Adrenal gland (tissue), 12 donors: Measurements from ENCODE around the gene OTOF. TPM values are rescaled to one million over a fixed set of nuclear protein-coding genes. Genes with fewer than 3 reads are reported as not detected.

Experiments used
- DNase-seq, 7 donors: peaks; one replicate each; pipeline ENCODE4 v3.0.0-alpha.2; 2019 to 2020
- H3K27ac ChIP-seq, 5 donors: fragments of 200-600 bp; sonication (generic) in 4 of 5; 1 replicate in 3 of 5; 2 replicates in 2 of 5; pipeline versions ENCODE4 v1.5.1 to v1.8.0; 2016 to 2020; ENCODE audit warnings: mild to moderate bottlenecking in 1 of 5
- H3K27me3 ChIP-seq: fragments of 200-600 bp; 2 replicates; pipeline ENCODE4 v1.8.0; 2021
- H3K36me3 ChIP-seq, 2 donors: fragments of 200-600 bp; replicated peaks in 1 of 2; 1 replicate in 1 of 2; 2 replicates in 1 of 2; pipeline versions ENCODE4 v1.5.1 to v1.8.0; 2018 to 2022
- H3K4me1 ChIP-seq, 2 donors: fragments of 200-600 bp; replicated peaks in 1 of 2; 1 replicate in 1 of 2; 2 replicates in 1 of 2; pipeline versions ENCODE4 v1.5.1 to v1.8.0; 2018 to 2021
- H3K4me3 ChIP-seq, 4 donors: fragments of 200-600 bp; sonication (generic) in 3 of 4; one replicate each; pipeline ENCODE4 v1.5.1; 2016 to 2018
- H3K9me3 ChIP-seq, 3 donors: fragments of 200-600 bp; sonication (generic) in 1 of 3; replicated peaks in 1 of 3; 1 replicate in 2 of 3; 2 replicates in 1 of 3; pipeline versions ENCODE4 v1.5.1 to v1.8.0; 2016 to 2021
- POLR2A ChIP-seq, 2 donors: fragments of 450-650 bp; IDR thresholded peaks; one replicate each; pipeline ENCODE4 v1.6.1; 2017; ENCODE audit warnings: antibody characterized with exemption in 2 of 2, mild to moderate bottlenecking in 2 of 2, moderate library complexity in 1 of 2
- WGBS, 4 donors: extraction: QIAGEN DNeasy Blood & Tissue Kit in 2 of 4; methylation state at CpG; one replicate each; pipeline versions ENCODE4 v1.1.5 to v1.1.7; 2013 to 2017; 5-methylcytosine and 5-hydroxymethylcytosine counted together
- intact Hi-C, 2 donors: fragments of 100-400 bp; cut with DNase I; formaldehyde crosslinking; loops; one replicate each; pipeline versions ENCODE4 v1.14.1 to v1.15.0; 2022 to 2023
- polyA plus RNA-seq, 3 donors: library from polyadenylated mRNA; stranded (reverse); fragments of 200-250 nt in 2 of 3; fragments of 350-450 nt in 1 of 3; fragmentation: Illumina TruSeq in 1 of 3; extraction: RNeasy Lipid Tissue Mini Kit (QIAGEN cat#74804) in 1 of 3; gene quantifications; one replicate each; pipeline ENCODE4 v1.2.3, GENCODE V29; 2013 to 2014
- total RNA-seq, 9 donors: library from RNA; depleted of rRNA in 4 of 9; stranded (reverse); fragments of >200 nt in 4 of 9; fragments of 120-200 nt in 1 of 9; fragmentation: NEBNext Ultra II Directional in 1 of 9; extraction: Animal tissue kit (Norgen Biotek cat#: 25700) in 1 of 9; gene quantifications; one replicate each; pipeline versions ENCODE4 v1.1.0 to v1.2.4, GENCODE V29; 2013 to 2023
- TF ChIP-seq, protein P1 (sequence below), 6 experiments: fragments of 450-650 bp in 4 of 6; fragments of 200-600 bp in 2 of 6; sonication (generic) in 1 of 6; IDR thresholded peaks; 1 replicate in 5 of 6; 2 replicates in 1 of 6; pipeline versions ENCODE4 v1.5.1 to v1.8.0; 2016 to 2021; ENCODE audit warnings: antibody characterized with exemption in 6 of 6, mild to moderate bottlenecking in 2 of 6, moderate library complexity in 1 of 6
- donor health status: healthy with polysubstance abuse.
- donor health status: Bipolar disorder and iron deficiency.
- donor health status: DM: yes; HTN: yes; CAD: no.
- donor health status: DM: no; HTN: no; CAD: no.
- donor health status: DM: no; HTN: no; CAD: no.
- donor health status: DM: yes; HTN: yes; CAD: no.

OTOF gene
- total and polyA plus RNA-seq, 12 donors = 0.18 to 2.0 (median 1.1) TPM

DNA sequence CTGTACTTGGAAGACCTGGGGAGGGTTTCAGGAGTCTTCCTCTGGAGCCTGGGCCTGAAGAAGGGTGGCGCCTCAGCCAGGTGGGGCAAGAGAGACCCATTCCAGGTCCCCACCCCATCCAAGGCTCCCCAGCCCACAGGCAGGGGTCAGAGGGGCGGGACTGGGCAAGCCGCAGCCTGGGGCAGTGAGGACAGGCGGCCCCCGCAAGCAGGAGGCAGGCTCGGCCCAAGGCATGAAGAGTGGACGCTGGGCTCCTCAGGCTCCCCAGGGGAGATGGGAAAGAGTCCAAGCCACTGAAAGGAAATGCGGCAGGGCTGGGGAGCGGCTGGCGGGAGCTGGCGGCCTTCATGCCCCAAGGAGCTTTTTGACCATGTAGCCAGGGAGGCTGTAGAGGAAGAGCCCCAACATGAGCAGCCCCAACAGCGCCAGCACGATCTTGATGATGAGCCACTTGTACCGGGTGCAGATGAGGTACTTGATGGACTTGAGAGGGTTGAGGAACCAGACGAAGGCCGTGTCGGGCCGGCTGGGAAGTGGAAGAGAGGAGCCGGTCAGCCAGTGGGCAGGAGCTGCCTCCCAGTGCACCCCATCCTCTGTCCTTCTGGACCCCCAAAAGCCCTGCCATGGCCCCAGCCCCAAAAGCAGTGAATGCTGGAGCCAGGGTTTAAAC is 20.1 kb downstream of the OTOF start:
- Histone ChIP-seq H3K27ac (no peak overlapping the region), H3K36me3 (no peaks in the 10 kb centered on the region), H3K9me3 (no peaks in the 10 kb centered on the region), H3K27me3 (no peaks in the 10 kb centered on the region), H3K4me3 (no peak overlapping the region), H3K4me1 (peaks cover 0 to 6% of the 10 kb centered on the region in 2 donors)
- 91 to 95% (median 93%) methylated on average over 16 to 19 of the region's 19 CpGs for WGBS, 4 donors
- intact Hi-C loops = no loop called here
- peak in 2 of 7 donors; percentile 12 to 39 for DNase-seq
- TF ChIP-seq, protein P1, sequence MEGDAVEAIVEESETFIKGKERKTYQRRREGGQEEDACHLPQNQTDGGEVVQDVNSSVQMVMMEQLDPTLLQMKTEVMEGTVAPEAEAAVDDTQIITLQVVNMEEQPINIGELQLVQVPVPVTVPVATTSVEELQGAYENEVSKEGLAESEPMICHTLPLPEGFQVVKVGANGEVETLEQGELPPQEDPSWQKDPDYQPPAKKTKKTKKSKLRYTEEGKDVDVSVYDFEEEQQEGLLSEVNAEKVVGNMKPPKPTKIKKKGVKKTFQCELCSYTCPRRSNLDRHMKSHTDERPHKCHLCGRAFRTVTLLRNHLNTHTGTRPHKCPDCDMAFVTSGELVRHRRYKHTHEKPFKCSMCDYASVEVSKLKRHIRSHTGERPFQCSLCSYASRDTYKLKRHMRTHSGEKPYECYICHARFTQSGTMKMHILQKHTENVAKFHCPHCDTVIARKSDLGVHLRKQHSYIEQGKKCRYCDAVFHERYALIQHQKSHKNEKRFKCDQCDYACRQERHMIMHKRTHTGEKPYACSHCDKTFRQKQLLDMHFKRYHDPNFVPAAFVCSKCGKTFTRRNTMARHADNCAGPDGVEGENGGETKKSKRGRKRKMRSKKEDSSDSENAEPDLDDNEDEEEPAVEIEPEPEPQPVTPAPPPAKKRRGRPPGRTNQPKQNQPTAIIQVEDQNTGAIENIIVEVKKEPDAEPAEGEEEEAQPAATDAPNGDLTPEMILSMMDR (IDR thresholded peaks at IDR 0.05) = no peak
- no peak for TF ChIP-seq POLR2A (IDR thresholded peaks at IDR 0.05)

DNA sequence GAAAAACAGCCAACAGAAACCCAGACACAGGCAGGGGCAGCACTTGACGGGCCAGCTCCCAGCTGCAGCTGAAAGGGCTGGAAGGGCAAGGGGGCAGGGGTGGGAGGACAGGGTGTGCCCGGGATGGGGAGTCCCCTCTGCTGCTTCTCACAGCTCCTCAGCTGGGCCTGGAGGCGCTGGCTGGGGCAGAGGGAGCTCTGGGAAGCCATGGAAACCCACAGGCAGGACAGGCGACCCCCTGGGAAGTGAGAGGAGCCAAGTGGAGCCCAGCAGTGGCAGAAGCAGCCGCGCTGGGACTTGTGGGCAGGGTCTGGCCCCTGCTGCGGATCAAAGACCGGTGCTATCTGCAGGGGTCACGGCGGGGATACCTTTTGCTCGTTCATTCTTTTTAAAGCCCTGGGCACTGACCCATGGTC is 20.7 kb downstream of the OTOF start:
- Histone ChIP-seq H3K4me3 (no peak overlapping the region), H3K27ac (no peak overlapping the region), H3K36me3 (no peaks in the 10 kb centered on the region), H3K4me1 (peaks cover 0 to 2% of the 10 kb centered on the region in 2 donors), H3K9me3 (no peaks in the 10 kb centered on the region), H3K27me3 (no peaks in the 10 kb centered on the region)
- TF ChIP-seq POLR2A (IDR thresholded peaks at IDR 0.05) = no peak
- TF ChIP-seq, protein P1 (IDR thresholded peaks at IDR 0.05) = no peak
- no peak for DNase-seq
- intact Hi-C loops = no loop called here
- 84 to 98% (median 86%) methylated on average over 8 to 11 of the region's 11 CpGs for WGBS, 4 donors

DNA sequence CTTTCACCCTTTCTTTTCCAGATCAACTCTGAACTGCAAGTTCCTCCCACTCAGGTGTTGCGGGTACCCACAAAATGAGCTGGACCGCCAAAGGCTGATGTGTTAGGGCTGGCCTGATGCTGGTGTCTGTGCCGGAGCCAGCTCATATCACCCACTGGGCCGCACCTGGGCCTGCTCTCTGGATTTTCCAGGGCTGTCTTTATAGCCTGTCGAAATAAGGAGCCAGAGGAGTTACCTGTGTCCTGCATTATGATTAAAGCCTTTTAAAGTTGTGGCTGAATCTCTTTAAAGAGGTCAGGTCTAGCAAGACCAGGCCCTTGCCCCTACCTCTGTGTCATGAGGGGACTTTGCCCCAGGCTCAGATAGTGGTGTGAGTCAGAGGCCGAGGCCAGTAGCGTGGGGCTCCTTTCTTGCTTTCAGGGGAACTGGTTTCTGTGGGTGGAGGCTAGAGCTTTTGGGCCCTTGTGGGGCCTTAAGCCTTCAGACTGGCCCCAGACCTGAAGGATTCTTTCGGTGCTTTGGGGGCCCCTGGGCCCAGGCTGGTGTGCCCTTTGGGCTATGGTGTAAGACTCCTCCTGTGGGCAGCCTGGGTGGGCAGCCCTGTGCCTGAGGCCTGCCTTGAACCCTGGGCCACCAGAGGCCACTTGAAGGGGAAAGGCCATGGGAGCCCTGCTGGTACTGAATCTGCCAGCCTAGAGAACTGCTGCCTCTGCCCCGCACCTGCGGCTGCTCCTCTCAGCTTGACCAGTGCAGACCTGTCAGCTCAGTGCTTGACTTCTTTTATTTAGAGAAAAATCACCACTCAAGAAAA is 21.3 kb downstream of the OTOF start:
- H3K36me3 ChIP-seq = no peaks in the 10 kb centered on the region
- H3K27ac ChIP-seq = no peak overlapping the region
- no peak overlapping the region for H3K4me3 ChIP-seq
- H3K4me1 ChIP-seq = no peaks in the 10 kb centered on the region
- intact Hi-C loops = no loop called here
- H3K9me3 ChIP-seq = no peaks in the 10 kb centered on the region
- no peak for TF ChIP-seq POLR2A (IDR thresholded peaks at IDR 0.05)
- TF ChIP-seq, protein P1 (IDR thresholded peaks at IDR 0.05) = no peak
- H3K27me3 ChIP-seq = no peaks in the 10 kb centered on the region
- DNase-seq = peak in 1 of 7 donors; percentile 43
- WGBS, 4 donors = 86 to 93% (median 91%) methylated on average over 8 to 10 of the region's 10 CpGs

DNA sequence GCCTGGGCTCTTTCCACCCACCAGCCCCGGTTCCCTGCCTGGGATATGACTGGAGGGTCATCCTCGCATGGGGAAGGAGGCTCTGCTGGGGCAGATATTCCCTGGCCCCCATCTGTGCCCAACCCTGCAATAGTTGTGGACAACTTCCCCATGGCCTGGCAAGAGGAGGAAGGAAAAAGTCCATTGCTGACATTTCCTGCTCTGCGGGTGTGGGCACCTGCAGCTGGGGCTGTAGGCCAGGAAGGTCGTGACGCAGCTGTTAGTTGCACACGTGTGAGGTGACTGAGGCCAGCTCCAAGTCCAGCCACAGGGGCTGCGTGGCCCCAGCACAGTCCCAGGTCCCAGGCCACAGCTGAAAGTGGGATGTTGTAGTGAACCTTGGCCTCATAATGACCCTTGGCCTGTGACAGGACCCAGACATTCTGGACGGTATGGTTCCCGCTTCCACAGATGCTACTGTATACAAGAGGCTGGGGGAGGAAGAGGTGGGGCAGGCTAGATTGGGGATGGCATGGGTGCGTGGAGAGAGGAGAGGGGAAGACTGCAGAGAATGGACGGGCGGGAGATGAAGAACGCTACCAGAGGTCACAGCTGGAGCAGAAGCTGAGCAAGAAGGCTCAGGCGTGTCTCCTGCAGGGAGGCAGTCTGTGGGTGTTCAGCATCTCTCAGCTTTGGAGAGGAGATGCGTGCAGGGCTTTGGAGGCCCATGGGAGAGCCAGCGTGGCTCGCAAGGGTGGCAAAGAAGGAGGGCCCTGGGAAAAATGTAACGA is 22.1 kb downstream of the OTOF start:
- no peak overlapping the region for H3K27ac ChIP-seq
- H3K4me1 ChIP-seq = no peaks in the 10 kb centered on the region
- H3K4me3 ChIP-seq = no peak overlapping the region
- no peaks in the 10 kb centered on the region for H3K36me3 ChIP-seq
- TF ChIP-seq, protein P1 (IDR thresholded peaks at IDR 0.05) = no peak
- TF ChIP-seq POLR2A (IDR thresholded peaks at IDR 0.05) = no peak
- intact Hi-C loops = no loop called here
- H3K9me3 ChIP-seq = no peaks in the 10 kb centered on the region
- H3K27me3 ChIP-seq = no peaks in the 10 kb centered on the region
- 77 to 84% (median 80%) methylated on average over 13 to 18 of the region's 18 CpGs for WGBS, 4 donors
- peak in 2 of 7 donors; percentile 21 to 55 for DNase-seq
